Loucy (cell line): Measurements from ENCODE around the gene MON2.
"Not testable (repeated sequence)": the region's sequence is repeated elsewhere in the genome, so short reads cannot be mapped to it uniquely, and the experiment has no call there.

Experiments used
- H2AFZ ChIP-seq: fragments of 200-600 bp; sonication (generic); 2 replicates; pipeline ENCODE4 v1.6.0; 2016; ENCODE audit warnings: antibody characterized with exemption, mild to moderate bottlenecking, low read length, moderate library complexity
- H3F3A ChIP-seq: fragments of 200-600 bp; 2 replicates; pipeline ENCODE4 v1.6.0; 2016; ENCODE audit warnings: antibody characterized with exemption, low read depth, mild to moderate bottlenecking
- H3K27me3 ChIP-seq: fragments of 200-600 bp; sonication (generic); 2 replicates; pipeline ENCODE4 v1.6.1; 2014; ENCODE audit warnings: low read length, mild to moderate bottlenecking; ENCODE audit not compliant: insufficient read depth, poor library complexity, severe bottlenecking
- H3K36me3 ChIP-seq: fragments of 200-600 bp; sonication (generic); 2 replicates; pipeline ENCODE4 v1.6.1; 2016; ENCODE audit warnings: low read length; ENCODE audit not compliant: insufficient read depth
- H3K4me1 ChIP-seq: fragments of 200-600 bp; sonication (generic); 2 replicates; pipeline ENCODE4 v1.5.1; 2014; ENCODE audit warnings: low read length, mild to moderate bottlenecking; ENCODE audit not compliant: insufficient read depth, poor library complexity, severe bottlenecking
- H3K4me2 ChIP-seq: fragments of 200-600 bp; sonication (generic); 2 replicates; pipeline ENCODE4 v1.6.0; 2014; ENCODE audit warnings: antibody characterized with exemption, low read length, low read depth, mild to moderate bottlenecking; ENCODE audit not compliant: poor library complexity, severe bottlenecking
- H3K4me3 ChIP-seq: fragments of 200-600 bp; sonication (generic); 2 replicates; pipeline ENCODE4 v1.5.1; 2014; ENCODE audit warnings: low read length, mild to moderate bottlenecking, mixed read lengths; ENCODE audit not compliant: poor library complexity, severe bottlenecking
- H3K79me2 ChIP-seq: fragments of 200-600 bp; sonication (generic); 2 replicates; pipeline ENCODE4 v1.6.1; 2014; ENCODE audit warnings: low read length; ENCODE audit not compliant: insufficient read depth
- H3K9ac ChIP-seq: fragments of 200-600 bp; sonication (generic); 2 replicates; pipeline ENCODE4 v1.6.0; 2014; ENCODE audit warnings: mild to moderate bottlenecking, low read depth, low read length, moderate library complexity; ENCODE audit not compliant: poor library complexity, severe bottlenecking
- H3K9me2 ChIP-seq: fragments of 200-600 bp; sonication (generic); replicated peaks from 2 replicates; pipeline ENCODE4 v1.6.1; 2016; ENCODE audit warnings: low read depth, low read length, mixed read lengths
- H3K9me3 ChIP-seq: fragments of 200-600 bp; sonication (generic); 2 replicates; pipeline ENCODE4 v1.6.1; 2014; ENCODE audit warnings: mild to moderate bottlenecking, antibody characterized with exemption, low read length, low read depth; ENCODE audit not compliant: insufficient read depth
- H4K20me1 ChIP-seq: fragments of 200-600 bp; sonication (generic); 2 replicates; pipeline ENCODE4 v1.6.0; 2014; ENCODE audit warnings: antibody characterized with exemption, low read length, mild to moderate bottlenecking; ENCODE audit not compliant: insufficient read depth, poor library complexity, severe bottlenecking
- CTCF ChIP-seq: fragments of 200-600 bp; sonication (generic); conservative IDR thresholded peaks from 2 replicates; pipeline ENCODE4 v1.5.1; 2014; ENCODE audit warnings: mild to moderate bottlenecking, antibody characterized with exemption, low read length
- EZH2phosphoT487 ChIP-seq: fragments of 200-600 bp; IDR thresholded peaks from 2 replicates; pipeline ENCODE4 v1.6.1; 2018; ENCODE audit warnings: antibody characterized with exemption, mild to moderate bottlenecking, moderate library complexity, borderline replicate concordance

MON2 gene

GRCh38 chr12:62458626-62459025 is 8.0 kb upstream of the MON2 start:
- Histone ChIP-seq H3K4me1 (no peaks in the 10 kb centered on the region), H3K4me2 (no peak overlapping the region), H4K20me1 (no peaks in the 10 kb centered on the region), H3K4me3 (no peak overlapping the region), H2AFZ (no peak overlapping the region), H3K9me2 (no peaks in the 10 kb centered on the region), H3K36me3 (no peaks in the 10 kb centered on the region), H3K27me3 (no peaks in the 10 kb centered on the region), H3K9ac (no peak overlapping the region), H3K79me2 (no peaks in the 10 kb centered on the region), H3K9me3 (peaks cover 4% of the 10 kb centered on the region; the same call in 1 of the 2 replicates), H3F3A (no peaks in the 10 kb centered on the region)
- TF ChIP-seq CTCF (no peak), EZH2phosphoT487 (no peak)

GRCh38 chr12:62459976-62460375 is 6.7 kb upstream of the MON2 start:
- Histone ChIP-seq H3K4me3 (no peak overlapping the region), H2AFZ (no peak overlapping the region), H3K9ac (no peak overlapping the region), H3K4me1 (no peaks in the 10 kb centered on the region), H3K9me3 (peaks cover 9% of the 10 kb centered on the region; the same call in 1 of the 2 replicates), H3K9me2 (no peaks in the 10 kb centered on the region), H3K36me3 (no peaks in the 10 kb centered on the region), H3F3A (no peaks in the 10 kb centered on the region), H3K4me2 (no peak overlapping the region), H4K20me1 (no peaks in the 10 kb centered on the region), H3K79me2 (no peaks in the 10 kb centered on the region), H3K27me3 (no peaks in the 10 kb centered on the region)
- TF ChIP-seq CTCF: no peak
- TF ChIP-seq EZH2phosphoT487: no peak

- not testable (repeated sequence) for H4K20me1 ChIP-seq, H3K4me1 ChIP-seq, H2AFZ ChIP-seq, H3K4me2 ChIP-seq, H3F3A ChIP-seq, H3K9ac ChIP-seq, H3K9me2 ChIP-seq, H3K36me3 ChIP-seq, H3K79me2 ChIP-seq, H3K9me3 ChIP-seq, H3K27me3 ChIP-seq, H3K4me3 ChIP-seq
Measured at GRCh38 chr12:62461171-62461837, 5.3 kb upstream of the MON2 start.

- not testable (repeated sequence) for H4K20me1 ChIP-seq, H3K9ac ChIP-seq, H3K4me1 ChIP-seq, H3K4me3 ChIP-seq, H3K9me3 ChIP-seq, H2AFZ ChIP-seq, H3K4me2 ChIP-seq, H3F3A ChIP-seq, H3K27me3 ChIP-seq, H3K36me3 ChIP-seq, H3K9me2 ChIP-seq
- peaks cover 16% of the 10 kb centered on the region for H3K79me2 ChIP-seq
Measured at GRCh38 chr12:62463252-62463651, 3.4 kb upstream of the MON2 start.
